Measurements from ENCODE around the gene FOXL2NB. TPM values are rescaled to one million over a fixed set of nuclear protein-coding genes. Genes with fewer than 3 reads are reported as not detected.

The FOXL2NB gene
- total and polyA plus RNA-seq, 12 donors = under 0.01 to 9.6 (median 2.2) TPM

- Histone ChIP-seq H3K4me1 (replicated peaks in 1 of 2) (peaks cover 0 to 32% of the 10 kb centered on the region in 2 donors), H3K27ac (no peak overlapping the region), H3K9me3 (replicated peaks in 1 of 3) (no peaks in the 10 kb centered on the region), H3K27me3 (peaks cover 68% of the 10 kb centered on the region), H3K4me3 (no peak overlapping the region), H3K36me3 (replicated peaks in 1 of 2) (no peaks in the 10 kb centered on the region)
- TF ChIP-seq POLR2A (IDR thresholded peaks at IDR 0.05) (no peak), CTCF (IDR thresholded peaks at IDR 0.05) (no peak)
- intact Hi-C loops (cut with DNase I) = loop anchor here (5.0 to 10.0 kb wide), 3 partner anchors 44 to 389 kb away; no protein-coding TSS in a partner anchor
- no peak for DNase-seq
- 17 to 30% (median 28%) methylated on average over 19 to 48 of the region's 48 CpGs for WGBS, 4 donors
These were observed 8.8 kb upstream of the FOXL2NB start for GRCh38 chr3:138938056-138938876.

- Histone ChIP-seq H3K27ac (no peak overlapping the region), H3K9me3 (replicated peaks in 1 of 3) (no peaks in the 10 kb centered on the region), H3K36me3 (replicated peaks in 1 of 2) (no peaks in the 10 kb centered on the region), H3K4me3 (no peak overlapping the region), H3K4me1 (replicated peaks in 1 of 2) (peaks cover 0 to 32% of the 10 kb centered on the region in 2 donors), H3K27me3 (peaks cover 74% of the 10 kb centered on the region)
- TF ChIP-seq CTCF (IDR thresholded peaks at IDR 0.05) (no peak), POLR2A (IDR thresholded peaks at IDR 0.05) (no peak)
- no peak for DNase-seq
- 19 to 32% (median 25%) methylated on average over 19 to 32 of the region's 32 CpGs for WGBS, 4 donors
- intact Hi-C loops (cut with DNase I) = loop anchor here (5.0 to 10.0 kb wide), 3 partner anchors 43 to 388 kb away; no protein-coding TSS in a partner anchor
These were observed 8.0 kb upstream of the FOXL2NB start for GRCh38 chr3:138938877-138939560.

- TF ChIP-seq POLR2A (IDR thresholded peaks at IDR 0.05) (no peak), CTCF (IDR thresholded peaks at IDR 0.05) (no peak)
- H3K27ac ChIP-seq = no peak overlapping the region
- peaks cover 81% of the 10 kb centered on the region for H3K27me3 ChIP-seq
- DNase-seq = no peak
- H3K4me1 ChIP-seq (replicated peaks in 1 of 2) = peaks cover 0 to 37% of the 10 kb centered on the region in 2 donors
- H3K9me3 ChIP-seq (replicated peaks in 1 of 3) = no peaks in the 10 kb centered on the region
- WGBS, 4 donors = 22 to 41% (median 24%) methylated on average over 33 to 52 of the region's 52 CpGs
- H3K4me3 ChIP-seq = no peak overlapping the region
- intact Hi-C loops (cut with DNase I) = loop anchor here (5.0 to 10.0 kb wide), 3 partner anchors 43 to 388 kb away; no protein-coding TSS in a partner anchor
- H3K36me3 ChIP-seq (replicated peaks in 1 of 2) = no peaks in the 10 kb centered on the region
These were observed 7.3 kb upstream of the FOXL2NB start for GRCh38 chr3:138939561-138940241.

GRCh38 chr3:138940446-138940845 is 6.6 kb upstream of the FOXL2NB start:
- 74 to 84% (median 76%) methylated on average over 6 of the region's 6 CpGs for WGBS, 4 donors
- no peak overlapping the region for H3K4me3 ChIP-seq
- H3K9me3 ChIP-seq (replicated peaks in 1 of 3) = no peaks in the 10 kb centered on the region
- no peaks in the 10 kb centered on the region for H3K36me3 ChIP-seq (replicated peaks in 1 of 2)
- DNase-seq = no peak
- TF ChIP-seq CTCF (IDR thresholded peaks at IDR 0.05) (no peak), POLR2A (IDR thresholded peaks at IDR 0.05) (no peak)
- H3K4me1 ChIP-seq (replicated peaks in 1 of 2) = peaks cover 6 to 45% of the 10 kb centered on the region in 2 donors
- H3K27me3 ChIP-seq = peaks cover 88% of the 10 kb centered on the region
- H3K27ac ChIP-seq = no peak overlapping the region
- intact Hi-C loops (cut with DNase I) = no loop called here

Data from adrenal gland (tissue), 12 donors.